ENCODE data around the gene C19orf67. TPM values are rescaled to one million over a fixed set of nuclear protein-coding genes. Genes with fewer than 3 reads are reported as not detected.

The C19orf67 gene
- not detected in 2 replicates for polyA plus RNA-seq (2014; cell fraction: cytosol; rRNA removed)
- polyA plus RNA-seq (2014; cell fraction: nucleus; rRNA removed): 2.9 TPM in 1 of 2 replicates, not detected in the other

DNA sequence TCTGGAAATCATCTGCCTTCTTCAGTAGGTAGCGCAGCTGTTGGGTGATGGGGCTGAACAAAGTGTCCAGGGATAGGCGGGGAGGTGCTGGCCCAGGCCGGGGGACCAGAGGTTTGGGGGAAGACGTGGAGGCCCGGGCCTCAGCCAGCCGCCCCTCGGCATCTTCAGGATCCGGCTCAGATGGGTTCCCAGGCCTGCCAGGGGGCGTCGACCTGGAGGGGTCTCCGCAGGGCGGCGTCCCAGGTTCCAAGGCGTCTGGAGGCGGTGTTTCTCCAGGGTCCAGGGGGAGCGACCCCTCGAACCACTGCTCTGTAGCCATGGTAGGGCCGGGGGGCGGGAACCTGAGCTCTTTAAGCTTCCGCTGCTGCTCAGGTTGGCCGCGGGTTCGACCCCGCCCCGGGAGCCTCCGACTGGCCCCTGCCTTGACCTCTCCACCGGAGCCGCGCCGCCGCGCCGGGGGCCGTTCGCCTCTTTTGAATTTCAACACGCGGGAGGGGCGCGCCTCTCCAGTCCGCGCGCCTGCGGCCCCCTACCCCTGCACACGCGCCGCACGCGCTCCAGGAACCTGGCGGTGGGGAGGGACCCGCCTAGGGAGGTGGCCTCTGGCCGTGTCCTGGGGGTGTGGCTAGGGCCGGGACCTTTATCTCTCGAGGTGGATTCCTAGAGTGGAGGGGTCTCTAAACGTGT lies at the start of gene C19orf67:
TSS of gene C19orf67 (minus strand) at position 475 of the 687 bp plus-strand sequence. CDS start at position 319, 156 bp downstream.
- DNase-seq (ENCODE audit: low spot score): no peak

DNA sequence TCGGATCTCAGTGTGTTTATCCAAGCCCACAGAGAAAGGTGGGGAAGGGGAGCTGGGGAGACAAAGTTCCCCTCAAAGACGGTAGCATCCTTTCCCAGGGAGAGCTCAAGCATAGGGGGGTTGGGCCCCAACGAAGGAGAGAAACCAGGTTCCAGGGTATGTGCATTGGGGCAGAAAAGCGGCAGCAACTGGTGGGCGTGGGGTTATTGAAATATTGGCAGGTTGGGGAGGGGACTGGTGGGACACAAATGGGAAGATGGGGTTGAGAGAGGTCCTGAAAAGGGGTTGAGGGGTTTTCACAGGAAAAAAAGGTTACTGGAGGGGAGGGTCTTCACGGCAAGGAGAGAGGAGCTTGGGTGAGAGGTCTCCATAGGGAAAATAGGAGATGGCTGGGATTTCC lies 49.8 kb upstream of the C19orf67 start:
- no peak for DNase-seq (ENCODE audit: low spot score)

DNA sequence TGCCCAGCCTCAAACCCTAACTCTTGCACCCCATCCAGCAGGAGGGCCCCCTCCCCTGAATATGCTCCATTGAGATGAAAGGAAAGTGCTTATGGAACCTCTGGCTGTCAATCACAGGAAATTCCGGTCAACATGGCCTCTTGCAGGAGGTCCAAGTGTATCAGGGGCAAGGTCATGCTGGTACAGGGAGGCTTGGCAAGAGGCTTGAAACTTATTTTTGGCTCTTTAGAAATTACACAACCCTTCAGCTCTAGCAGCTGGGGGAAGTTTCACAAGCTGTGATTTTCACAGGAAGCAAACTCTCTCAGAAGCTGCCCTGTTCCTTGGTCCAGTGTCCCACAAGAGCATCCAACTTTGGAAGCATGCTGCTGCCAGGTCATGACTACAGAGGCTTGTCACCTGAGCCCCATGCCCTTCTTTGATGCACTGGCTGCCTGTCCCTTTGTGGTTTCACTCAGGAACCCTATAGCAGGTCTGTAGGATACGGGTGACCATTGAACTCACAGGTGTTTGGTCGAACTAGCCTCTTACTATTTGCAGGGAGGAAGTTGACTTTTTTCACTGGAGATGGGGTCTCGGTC lies 42.4 kb upstream of the C19orf67 start:
- DNase-seq (ENCODE audit: low spot score): no peak

DNA sequence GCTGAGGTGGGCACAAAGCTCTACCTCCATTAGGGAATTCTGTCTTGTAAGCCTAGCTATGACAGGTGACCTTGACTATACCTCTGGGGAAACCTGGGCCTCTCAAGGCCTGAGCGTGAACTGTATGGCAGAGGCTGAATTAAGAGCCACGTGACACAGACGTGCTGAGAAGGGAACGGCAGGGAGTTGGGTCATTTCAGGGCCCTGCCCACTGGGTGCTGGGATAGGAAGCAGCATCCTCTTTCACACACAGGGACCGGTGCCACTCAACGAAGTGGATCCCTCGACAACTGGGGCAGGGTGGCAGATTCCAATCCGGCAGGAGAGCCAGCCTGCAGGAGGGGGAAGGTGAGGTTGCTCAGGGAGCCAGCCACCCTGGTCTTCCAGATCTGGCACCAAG lies 41.6 kb upstream of the C19orf67 start:
- no peak for DNase-seq (ENCODE audit: low spot score)

DNA sequence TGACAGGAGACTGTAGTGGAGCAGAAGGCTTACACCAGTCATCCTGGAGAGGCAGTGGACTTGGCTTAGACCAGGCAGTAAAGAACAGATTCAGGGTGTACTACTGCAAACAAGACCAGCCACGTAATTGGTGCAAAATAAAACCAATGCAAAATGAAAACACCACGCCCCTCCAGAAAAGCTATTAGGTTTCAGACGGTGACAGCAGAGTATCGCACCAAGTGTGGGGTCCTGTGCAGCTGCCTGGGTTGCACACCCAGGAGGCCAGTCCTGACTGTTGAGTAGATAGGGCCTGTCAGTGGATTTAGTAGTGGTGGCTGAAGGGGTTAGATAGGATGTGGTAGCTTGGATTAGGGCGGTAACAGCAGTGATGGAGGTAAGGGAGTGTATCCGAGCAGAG lies 37.3 kb upstream of the C19orf67 start:
- no peak for DNase-seq (ENCODE audit: low spot score)

DNA sequence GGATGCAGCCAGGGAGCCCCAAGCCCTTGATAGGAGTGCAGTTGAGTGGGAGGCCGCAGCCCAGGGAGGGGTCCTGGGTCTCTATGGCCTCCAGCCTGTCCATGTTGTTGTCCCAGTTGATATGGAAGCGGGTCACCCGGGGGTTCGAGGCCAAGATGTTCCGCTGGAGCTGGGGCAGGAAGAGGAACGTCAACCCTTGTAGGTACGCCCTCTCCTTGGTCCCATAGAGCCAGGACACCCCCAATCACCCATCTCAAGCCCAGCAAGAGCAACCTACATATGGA lies 34.9 kb upstream of the C19orf67 start:
- no peak for DNase-seq (ENCODE audit: low spot score)

DNA sequence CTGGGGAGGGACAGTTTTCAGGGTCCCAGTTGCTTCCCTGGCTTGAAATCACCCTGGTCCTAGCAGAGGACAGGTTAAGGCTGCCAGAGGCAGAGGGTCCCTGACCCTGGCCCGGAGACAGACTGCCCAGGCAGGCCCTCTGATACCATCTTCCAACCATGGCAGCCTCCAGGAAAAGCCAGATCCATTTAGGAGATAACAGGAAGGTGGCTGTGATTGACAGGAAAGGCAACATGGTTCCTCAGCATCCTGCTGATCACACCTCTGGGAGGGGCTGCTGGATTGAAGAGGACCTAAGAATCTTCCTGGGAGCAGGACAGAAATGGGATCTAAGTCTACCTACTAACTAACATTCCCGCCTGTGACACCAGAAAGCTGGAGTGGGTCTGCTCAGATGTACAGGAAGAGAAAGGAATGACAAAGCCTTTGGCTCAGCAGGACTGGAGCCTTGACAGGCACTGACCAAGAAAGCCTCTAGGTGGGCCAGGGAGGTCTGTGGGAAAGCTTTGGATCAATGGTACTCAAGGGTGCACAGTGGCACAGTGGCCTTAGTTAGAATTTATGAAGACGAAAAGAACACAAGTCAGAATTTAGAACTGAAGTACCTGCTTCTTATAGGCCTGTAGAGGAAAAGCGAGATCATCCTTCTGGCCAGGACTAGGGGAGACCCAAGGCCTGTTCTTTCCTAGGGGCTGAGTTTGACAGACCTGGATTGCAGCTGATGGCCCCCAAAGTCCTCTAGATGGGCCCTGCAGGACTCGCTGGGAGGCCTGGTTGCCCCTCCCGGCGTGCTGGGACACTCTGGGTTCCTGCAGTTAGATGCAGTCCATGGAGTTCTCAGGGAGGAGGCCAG lies 34.3 kb upstream of the C19orf67 start:
- no peak for DNase-seq (ENCODE audit: low spot score)

DNA sequence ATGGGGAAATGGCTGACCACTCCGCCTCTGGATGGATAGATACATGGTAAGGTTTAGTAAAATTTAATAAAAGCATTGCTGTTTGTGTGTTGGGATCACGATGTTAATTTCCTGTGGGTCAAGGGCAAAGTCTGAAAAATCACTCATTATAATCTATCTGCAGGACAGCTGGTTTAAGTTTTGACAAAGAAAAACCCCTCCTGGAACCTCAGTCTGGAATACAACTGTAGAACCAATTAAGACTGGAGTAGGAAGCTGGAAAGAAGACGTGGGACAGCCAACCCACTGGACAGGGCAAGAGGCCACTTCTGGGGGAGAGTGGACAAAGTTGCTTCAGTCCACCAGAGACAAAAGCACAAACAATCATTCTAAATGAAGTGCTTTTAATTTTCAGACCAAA lies 33.6 kb upstream of the C19orf67 start:
- no peak for DNase-seq (ENCODE audit: low spot score)

DNA sequence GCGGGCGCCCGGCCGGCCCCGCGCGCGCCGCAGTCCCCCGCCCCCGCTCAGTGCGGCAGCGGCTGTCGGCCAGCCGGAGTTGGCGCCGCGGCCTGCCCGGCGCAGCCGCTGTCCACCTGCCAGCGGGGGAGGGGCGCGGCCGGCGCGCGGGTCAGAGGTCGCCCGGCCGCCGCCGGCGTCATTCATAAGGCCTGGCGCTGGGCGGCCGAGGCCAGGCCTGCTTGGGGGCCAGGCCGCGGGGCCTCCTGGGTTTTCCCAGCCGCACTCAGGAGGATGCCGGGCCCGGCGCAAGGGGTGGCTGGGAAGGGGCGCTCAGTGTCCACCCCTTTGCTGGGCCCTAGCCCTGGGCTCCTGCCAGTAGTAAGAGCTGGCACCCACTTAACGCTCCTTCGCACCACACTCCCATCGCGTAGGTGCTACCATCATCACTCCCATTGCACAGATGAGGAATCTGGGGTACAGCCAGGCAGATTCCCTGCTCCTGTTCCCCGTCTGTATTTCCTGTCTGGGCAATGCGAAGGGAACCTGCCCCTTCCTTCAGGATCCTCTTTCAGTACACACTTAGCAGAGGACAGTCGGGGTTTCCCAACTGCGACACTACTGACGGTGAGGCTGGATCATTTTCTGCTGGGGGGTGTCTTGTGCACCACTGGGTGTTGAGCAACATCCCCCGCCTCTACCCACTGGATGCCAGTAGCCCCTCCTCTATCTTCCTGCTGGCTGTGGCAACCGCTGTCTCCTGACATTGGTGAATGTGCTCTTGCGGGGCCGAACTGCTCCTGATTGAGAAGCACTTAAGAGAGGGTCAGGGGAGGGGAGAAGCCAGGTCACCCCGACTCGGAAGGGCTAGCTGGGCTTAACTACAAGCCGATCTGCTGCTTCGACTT lies 32.8 kb upstream of the C19orf67 start:
- DNase-seq (ENCODE audit: low spot score): peak; percentile 36

DNA sequence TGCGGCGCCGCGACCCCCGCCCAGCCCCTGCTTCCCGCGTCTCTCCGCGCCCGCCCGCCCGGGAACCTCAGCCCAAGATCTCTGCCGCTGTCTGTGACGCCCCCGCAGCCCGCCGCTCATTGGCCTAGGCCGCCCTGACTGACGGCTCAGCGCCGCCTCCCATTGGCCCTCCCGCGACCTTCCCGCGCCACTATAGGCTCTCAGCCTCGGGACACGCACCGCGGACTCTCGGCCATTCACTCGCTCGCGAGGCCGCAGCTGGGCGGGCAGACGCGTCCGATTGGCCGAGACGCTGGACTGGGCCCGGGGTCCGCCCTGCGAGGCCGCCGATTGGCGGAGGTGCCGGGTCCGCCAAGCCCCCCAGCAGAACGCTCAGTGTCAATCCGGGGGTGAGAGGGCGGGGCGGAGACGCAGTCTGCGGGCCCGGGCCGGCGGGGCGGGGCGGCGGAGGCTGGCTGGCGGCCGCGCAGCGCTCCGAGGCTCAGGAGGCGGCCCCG lies 32.1 kb upstream of the C19orf67 start, which contains the start of gene PRKACA:
TSS of gene PRKACA (minus strand) at position 95 of the 497 bp plus-strand sequence. CDS start 215 bp downstream, outside the sequence.
- DNase-seq (ENCODE audit: low spot score): peak; percentile 97

DNA sequence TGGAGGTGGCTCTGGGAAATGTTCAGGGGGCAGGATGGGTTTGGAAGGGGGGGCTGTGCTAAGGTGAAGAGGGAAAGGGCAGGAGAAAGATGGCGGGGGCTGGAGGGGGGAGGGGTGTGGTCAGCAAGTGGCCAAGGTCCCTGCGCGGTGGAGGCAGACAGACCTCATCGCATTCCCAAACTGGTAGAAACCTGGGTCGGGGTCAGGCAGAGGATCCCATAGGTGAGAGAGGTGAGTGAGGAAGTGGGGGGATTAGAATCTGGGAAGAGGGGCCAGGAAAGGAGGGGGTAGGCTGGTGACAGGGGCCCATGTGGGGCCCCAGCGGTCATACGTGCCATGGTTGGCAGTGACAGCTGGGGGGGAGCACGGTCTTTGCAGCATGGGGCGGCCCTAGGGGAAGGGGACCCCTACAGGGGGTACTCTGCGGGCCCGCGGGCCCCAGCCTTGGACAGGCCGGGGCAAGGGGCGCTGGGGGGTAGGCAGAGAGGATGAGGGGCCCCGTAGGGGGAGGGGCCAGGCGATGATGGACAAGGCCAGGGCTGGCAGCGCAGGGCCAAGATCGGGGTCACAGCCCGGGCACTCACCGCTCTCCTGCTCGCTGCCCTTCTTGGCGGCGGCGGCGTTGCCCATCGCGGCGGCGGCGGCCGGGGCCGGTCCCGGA lies 31.5 kb upstream of the C19orf67 start:
- no peak for DNase-seq (ENCODE audit: low spot score)

DNA sequence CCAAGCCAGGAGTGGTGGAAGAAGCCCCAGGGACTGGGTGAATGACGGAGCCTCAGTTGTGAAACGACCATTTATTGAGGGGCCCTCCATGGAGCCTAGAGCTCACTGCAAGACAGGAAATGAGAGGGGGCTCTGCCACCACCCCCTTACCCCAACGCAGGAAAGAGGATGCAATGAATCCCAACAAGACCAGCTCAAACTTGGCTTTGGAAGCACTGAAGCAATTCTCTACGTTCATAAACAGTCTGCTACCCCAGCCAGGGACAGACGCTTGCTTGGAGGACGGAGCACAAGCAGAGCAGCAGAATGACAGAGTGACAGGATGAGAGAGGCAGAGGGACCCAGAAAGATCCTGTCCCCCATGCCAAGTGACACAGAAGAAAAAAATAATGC lies 30.9 kb upstream of the C19orf67 start:
- DNase-seq (ENCODE audit: low spot score): no peak

DNA sequence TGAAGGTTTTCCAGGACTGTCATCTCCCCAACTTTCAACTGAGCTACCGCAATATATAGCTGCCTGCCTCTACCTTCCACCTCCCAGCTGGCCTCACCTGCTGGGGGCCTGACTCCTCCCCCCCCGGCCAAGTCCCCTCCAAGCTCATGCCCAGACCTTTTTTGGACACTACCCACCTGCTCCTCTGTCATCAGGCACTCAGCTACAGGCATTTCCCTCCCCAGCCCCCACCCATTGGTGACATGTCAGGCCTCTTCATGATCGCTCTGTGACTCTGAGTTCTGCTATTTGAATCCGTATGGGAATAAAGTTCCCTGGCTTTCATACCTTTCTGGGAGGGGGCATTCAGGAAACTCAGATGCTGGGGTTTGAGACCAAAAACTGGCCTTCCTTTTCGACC lies 30.2 kb upstream of the C19orf67 start:
- DNase-seq (ENCODE audit: low spot score): no peak

DNA sequence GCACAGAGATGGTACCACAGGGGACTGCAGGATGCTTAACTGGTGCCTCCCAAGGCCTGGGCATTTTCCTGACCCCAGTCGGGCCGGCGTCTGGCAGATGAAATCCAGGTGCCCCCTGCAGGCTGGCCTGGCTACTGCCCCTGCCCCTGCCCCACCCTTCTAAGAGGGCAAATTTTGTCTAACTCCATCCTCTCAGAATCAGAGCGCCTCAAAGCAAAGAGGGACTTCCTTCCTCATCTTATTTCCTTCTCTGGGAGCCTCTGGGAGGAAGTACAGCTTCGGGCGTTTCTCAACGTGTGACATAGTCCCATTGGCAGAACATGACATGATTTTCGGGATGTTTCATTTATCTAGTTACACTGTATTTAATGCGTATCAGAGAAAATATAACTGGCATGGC lies 29.3 kb upstream of the C19orf67 start:
- no peak for DNase-seq (ENCODE audit: low spot score)

DNA sequence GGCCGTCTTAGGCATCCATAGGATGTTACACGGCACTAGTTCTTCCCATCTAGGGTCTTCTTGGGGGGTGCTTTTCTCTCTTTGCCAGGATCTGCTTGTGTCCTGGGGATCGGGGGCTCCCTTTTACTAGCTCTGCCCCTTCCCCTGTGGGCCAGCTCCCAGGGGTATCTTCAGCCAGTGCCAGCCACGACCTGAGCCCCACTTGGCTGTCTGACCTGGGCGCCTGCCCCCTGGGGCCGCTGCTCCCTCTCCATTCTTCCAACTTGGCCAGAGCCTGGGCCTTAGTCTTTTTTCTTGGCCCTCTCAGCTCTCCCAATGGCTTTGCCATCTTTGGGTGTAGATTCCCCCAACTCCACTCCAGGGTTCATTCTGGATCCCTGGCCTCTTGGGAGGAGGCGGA lies 28.9 kb upstream of the C19orf67 start:
- DNase-seq (ENCODE audit: low spot score): no peak

DNA sequence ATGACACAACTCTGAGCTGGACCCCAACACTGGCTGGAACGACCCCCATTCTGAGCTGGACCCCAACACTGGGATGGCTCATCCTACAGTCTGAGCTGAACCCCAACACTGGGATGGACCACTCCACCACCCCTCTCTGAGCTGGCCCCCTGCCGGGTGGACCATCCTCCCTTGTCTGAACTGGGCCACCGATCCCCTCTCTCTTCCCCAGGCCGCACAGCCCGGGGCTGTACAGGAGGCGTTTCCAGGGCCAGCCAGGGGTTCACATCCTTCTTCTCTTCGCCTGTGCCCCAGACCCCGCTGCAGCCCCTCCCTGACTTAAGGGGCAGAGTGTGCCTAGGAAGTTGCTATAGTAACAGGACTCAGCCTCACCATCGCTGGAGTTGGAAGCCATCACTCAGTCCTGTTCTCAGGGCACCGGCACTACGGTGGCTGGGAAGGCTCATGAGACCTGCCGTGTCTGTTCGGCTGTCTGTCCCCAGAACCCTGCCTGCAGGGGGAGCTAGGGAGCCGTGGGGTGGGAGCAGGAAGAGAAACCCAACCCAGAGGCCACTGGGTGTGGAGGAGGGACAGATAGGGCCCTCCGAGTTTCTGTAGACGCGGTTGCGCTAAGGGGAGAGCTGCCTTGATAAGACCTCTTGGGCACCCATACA lies 28.3 kb upstream of the C19orf67 start:
- no peak for DNase-seq (ENCODE audit: low spot score)

DNA sequence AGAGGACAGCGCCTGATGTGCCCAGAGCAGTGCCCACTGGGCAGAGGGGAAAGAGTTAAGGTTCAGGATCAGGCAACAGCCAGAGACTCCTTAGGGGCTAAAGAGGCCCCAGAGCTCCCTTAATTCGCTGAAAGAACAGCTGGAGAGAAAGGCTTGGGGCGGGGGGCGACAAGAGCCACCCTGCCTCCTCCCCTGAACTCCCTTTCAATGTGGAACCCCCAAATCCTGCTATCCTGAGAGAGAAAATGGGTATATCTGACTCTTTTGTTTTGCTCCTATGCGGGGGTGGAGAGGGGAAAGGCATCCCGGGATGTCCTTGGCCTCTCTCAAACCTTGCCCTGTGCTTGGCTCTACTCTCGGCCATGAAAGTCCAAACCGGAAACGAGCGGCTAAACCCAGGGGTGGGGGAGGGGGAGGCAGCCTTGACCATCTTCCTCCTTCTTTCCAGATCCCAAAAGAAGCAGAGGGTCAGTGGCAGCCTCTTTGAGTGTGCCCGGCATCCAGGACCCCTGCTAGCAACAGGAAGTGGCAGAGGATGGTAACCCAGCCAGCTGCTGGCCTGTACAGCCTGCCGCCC lies 27.3 kb upstream of the C19orf67 start:
- DNase-seq (ENCODE audit: low spot score): no peak

DNA sequence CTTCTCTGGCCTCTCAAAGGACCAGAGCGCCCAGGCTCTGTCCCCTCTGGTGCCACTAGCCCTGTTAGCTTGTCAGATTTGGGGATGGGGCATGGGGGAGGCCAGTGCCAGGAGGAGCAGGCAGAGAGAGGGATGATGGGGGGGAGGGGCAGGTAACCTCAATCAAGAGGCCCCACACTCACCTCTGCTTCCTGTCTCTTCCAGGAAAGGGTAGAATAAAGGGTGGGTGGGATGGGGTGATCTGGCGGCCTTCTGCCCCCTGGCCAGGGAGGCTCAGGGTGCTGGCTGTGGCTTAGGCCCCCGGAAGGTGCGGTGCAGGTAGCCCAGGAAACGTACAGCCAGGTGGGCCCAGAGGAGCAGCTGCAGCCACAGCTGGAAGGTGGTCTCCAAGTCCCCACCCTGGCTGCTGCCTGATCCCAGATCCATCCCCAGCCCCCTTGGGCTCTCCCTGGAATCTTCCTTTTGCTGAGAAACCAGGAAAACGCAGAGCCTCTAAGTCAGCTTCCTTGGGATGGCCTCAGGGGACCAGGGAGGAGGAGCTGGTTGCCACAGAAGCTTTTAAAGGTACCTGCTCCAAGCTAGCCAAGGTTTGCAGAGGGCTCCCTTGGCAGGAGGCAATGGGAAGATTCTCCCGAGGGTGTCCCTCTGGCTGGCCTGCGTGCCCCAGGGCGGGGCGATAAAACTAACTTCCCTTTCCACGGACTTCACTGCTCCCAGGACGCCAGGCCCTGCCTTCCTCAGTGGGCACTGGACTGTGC lies 26.6 kb upstream of the C19orf67 start:
- no peak for DNase-seq (ENCODE audit: low spot score)

DNA sequence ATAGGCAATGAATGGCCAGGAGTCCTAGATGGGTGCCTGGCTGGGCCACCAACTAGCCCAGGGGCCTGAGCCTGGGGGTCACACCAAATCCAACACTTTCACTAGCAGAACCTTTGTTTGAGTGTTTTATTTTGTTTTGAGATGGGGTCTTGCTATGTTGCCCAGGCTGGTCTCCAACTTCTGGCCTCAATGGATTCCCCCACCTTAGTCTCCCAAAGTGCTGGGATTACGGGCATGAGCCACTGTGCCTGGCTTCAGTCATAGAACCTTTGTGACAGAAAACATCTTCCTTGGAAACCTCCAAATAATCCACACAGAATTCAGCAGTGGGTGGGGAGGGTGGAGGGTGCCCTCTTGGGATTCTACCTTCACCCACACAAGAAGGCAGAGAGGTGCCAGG lies 25.9 kb upstream of the C19orf67 start:
- no peak for DNase-seq (ENCODE audit: low spot score)

All from SK-N-DZ (cell line).